IPS DF 6.9 (cell line): ENCODE data around the gene TIMM17B.
"Not testable (repeated sequence)": the region's sequence is repeated elsewhere in the genome, so short reads cannot be mapped to it uniquely, and the experiment has no call there.

ENCODE experiments used
- DNase-seq: peaks from one replicate; pipeline ENCODE4 v3.0.0-alpha.2; 2013; ENCODE audit warnings: low read depth, low spot score
- H3K27ac ChIP-seq: one replicate; pipeline ENCODE4 v1.5.1; 2013; ENCODE audit warnings: low read length, control low read depth
- H3K27me3 ChIP-seq: 2 replicates; pipeline ENCODE4 v1.6.1; 2013; ENCODE audit warnings: mild to moderate bottlenecking, low read length; ENCODE audit not compliant: control insufficient read depth, insufficient read depth
- H3K36me3 ChIP-seq: 2 replicates; pipeline ENCODE4 v1.6.1; 2013; ENCODE audit warnings: low read length; ENCODE audit not compliant: control insufficient read depth, insufficient read depth
- H3K4me1 ChIP-seq: 2 replicates; pipeline ENCODE4 v1.6.1; 2013; ENCODE audit warnings: low read length; ENCODE audit not compliant: control insufficient read depth, insufficient read depth
- H3K4me3 ChIP-seq: 2 replicates; pipeline ENCODE4 v1.5.1; 2013; ENCODE audit warnings: mild to moderate bottlenecking, low read length
- H3K9me3 ChIP-seq: 2 replicates; pipeline ENCODE4 v1.6.1; 2013; ENCODE audit warnings: low read length, inconsistent platforms; ENCODE audit not compliant: control insufficient read depth, insufficient read depth
- WGBS: extraction: QIAGEN DNeasy Blood & Tissue Kit; methylation state at CpG from one replicate; pipeline ENCODE4 v1.1.7; 2013; ENCODE audit warnings: mixed read lengths, missing lambda C conversion rate; ENCODE audit not compliant: insufficient read length, insufficient coverage; 5-methylcytosine and 5-hydroxymethylcytosine counted together

TIMM17B gene

GRCh38 chrX:48894891-48895290 is 2.7 kb downstream of the TIMM17B start:
- no CpG with 5 or more reads among the region's 6 CpGs for whole genome bisulfite sequencing
- no peak for DNase-seq
- Histone ChIP-seq H3K4me1 (no peaks in the 10 kb centered on the region; the same call in none of the 2 replicates), H3K36me3 (no peaks in the 10 kb centered on the region), H3K9me3 (no peaks in the 10 kb centered on the region), H3K4me3 (no peak overlapping the region), H3K27me3 (no peaks in the 10 kb centered on the region), H3K27ac (no peak overlapping the region)

GRCh38 chrX:48893556-48894348 is 3.8 kb downstream of the TIMM17B start:
- no CpG with 5 or more reads among the region's 16 CpGs for WGBS
- Histone ChIP-seq H3K36me3 (no peaks in the 10 kb centered on the region), H3K4me3 (no peak overlapping the region), H3K27ac (no peak overlapping the region), H3K4me1 (no peaks in the 10 kb centered on the region; the same call in none of the 2 replicates), H3K9me3 (no peaks in the 10 kb centered on the region), H3K27me3 (no peaks in the 10 kb centered on the region)
- DNase-seq: no peak

- Histone ChIP-seq H3K9me3 (no peaks in the 10 kb centered on the region), H3K36me3 (no peaks in the 10 kb centered on the region), H3K4me3 (no peak overlapping the region), H3K27ac (no peak overlapping the region), H3K27me3 (no peaks in the 10 kb centered on the region), H3K4me1 (no peaks in the 10 kb centered on the region; the same call in 1 of the 2 replicates)
- no CpG with 5 or more reads among the region's 4 CpGs for WGBS
- no peak for DNase-seq
Observed at GRCh38 chrX:48892896-48893295, 4.7 kb downstream of the TIMM17B start.

GRCh38 chrX:48891402-48892288 is 5.9 kb downstream of the TIMM17B start:
- Histone ChIP-seq H3K27ac (no peak overlapping the region), H3K27me3 (no peaks in the 10 kb centered on the region), H3K4me3 (peak overlapping the region; percentile 66; the same call in 1 of the 2 replicates), H3K36me3 (no peaks in the 10 kb centered on the region), H3K4me1 (no peaks in the 10 kb centered on the region; the same call in 1 of the 2 replicates), H3K9me3 (no peaks in the 10 kb centered on the region)
- no CpG with 5 or more reads among the region's 68 CpGs for WGBS
- DNase-seq: no peak

GRCh38 chrX:48890934-48891401 is 6.6 kb downstream of the TIMM17B start:
- no peak for DNase-seq
- H3K27me3 ChIP-seq: no peaks in the 10 kb centered on the region
- peak overlapping the region; percentile 66; the same call in 1 of the 2 replicates for H3K4me3 ChIP-seq
- H3K27ac ChIP-seq: no peak overlapping the region
- no CpG with 5 or more reads among the region's 35 CpGs for WGBS
- H3K36me3 ChIP-seq: no peaks in the 10 kb centered on the region
- H3K4me1 ChIP-seq: no peaks in the 10 kb centered on the region; the same call in 1 of the 2 replicates
- no peaks in the 10 kb centered on the region for H3K9me3 ChIP-seq

GRCh38 chrX:48890296-48890925 is 7.2 kb downstream of the TIMM17B start:
- WGBS: no CpG with 5 or more reads among the region's 15 CpGs
- H3K27me3 ChIP-seq: no peaks in the 10 kb centered on the region
- no peak overlapping the region for H3K27ac ChIP-seq
- no peak for DNase-seq
- no peaks in the 10 kb centered on the region for H3K9me3 ChIP-seq
- no peaks in the 10 kb centered on the region for H3K36me3 ChIP-seq
- no peaks in the 10 kb centered on the region; the same call in 1 of the 2 replicates for H3K4me1 ChIP-seq
- no peak overlapping the region; the same call in 1 of the 2 replicates for H3K4me3 ChIP-seq

- not testable (repeated sequence) for H3K4me3 ChIP-seq, H3K36me3 ChIP-seq, H3K27ac ChIP-seq, DNase-seq, H3K27me3 ChIP-seq, H3K9me3 ChIP-seq, H3K4me1 ChIP-seq
- WGBS: no CpG with 5 or more reads among the region's 5 CpGs
Observed at GRCh38 chrX:48886586-48886985, 11.0 kb downstream of the TIMM17B start.

- Histone ChIP-seq H3K36me3 (no peaks in the 10 kb centered on the region), H3K4me3 (no peak overlapping the region), H3K27me3 (no peaks in the 10 kb centered on the region), H3K27ac (no peak overlapping the region), H3K4me1 (no peaks in the 10 kb centered on the region), H3K9me3 (no peaks in the 10 kb centered on the region)
- WGBS: no CpG with 5 or more reads among the region's 10 CpGs
- no peak for DNase-seq
Observed at GRCh38 chrX:48883729-48884128, 13.8 kb downstream of the TIMM17B start.

- not testable (repeated sequence) for H3K27me3 ChIP-seq, DNase-seq, H3K27ac ChIP-seq, H3K36me3 ChIP-seq, H3K9me3 ChIP-seq, H3K4me3 ChIP-seq, H3K4me1 ChIP-seq
- WGBS: no CpG with 5 or more reads among the region's 4 CpGs
Observed at GRCh38 chrX:48876944-48877343, 20.6 kb downstream of the TIMM17B start.

- H3K36me3 ChIP-seq, H3K27me3 ChIP-seq, H3K4me3 ChIP-seq, H3K4me1 ChIP-seq, DNase-seq, H3K27ac ChIP-seq, H3K9me3 ChIP-seq: not testable (repeated sequence)
- no CpG with 5 or more reads among the region's 2 CpGs for WGBS
Observed at GRCh38 chrX:48872017-48872416, 25.6 kb downstream of the TIMM17B start.
